Measurements from ENCODE around the gene BDH1.

Gene BDH1

DNA sequence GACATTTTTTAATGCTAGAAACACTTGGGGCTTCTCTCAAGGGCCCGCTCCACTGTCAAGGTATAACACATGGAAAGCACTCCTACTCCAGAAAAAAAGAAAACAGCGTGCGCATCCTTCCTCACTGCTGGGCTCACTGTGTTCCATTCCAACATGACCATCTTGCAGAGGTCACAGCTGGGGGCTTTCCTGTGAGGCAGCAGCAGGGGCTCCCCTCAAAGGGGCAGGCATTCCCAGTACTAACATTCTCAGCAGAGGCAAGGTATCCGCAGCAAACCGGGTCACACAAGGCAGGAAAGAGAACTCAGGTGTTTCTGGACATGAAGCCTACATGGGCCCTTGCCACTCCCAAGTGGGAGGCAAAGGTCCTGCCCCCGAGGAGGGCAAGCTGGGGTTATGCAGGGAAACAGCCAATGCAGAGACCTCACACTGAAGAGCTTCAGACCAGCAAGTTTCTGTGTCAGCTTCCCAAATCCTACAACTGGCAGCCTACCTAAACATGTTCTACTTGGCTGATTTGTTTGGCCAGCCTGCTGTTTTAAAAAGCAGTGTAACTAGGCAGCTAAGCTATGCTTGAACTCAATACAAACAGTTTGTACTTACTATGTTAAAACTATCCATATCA is 6.4 kb downstream of the BDH1 start:
- in situ Hi-C loops (cut with MboI; ENCODE audit: low sequenced_read_pairs) = no loop called here

DNA sequence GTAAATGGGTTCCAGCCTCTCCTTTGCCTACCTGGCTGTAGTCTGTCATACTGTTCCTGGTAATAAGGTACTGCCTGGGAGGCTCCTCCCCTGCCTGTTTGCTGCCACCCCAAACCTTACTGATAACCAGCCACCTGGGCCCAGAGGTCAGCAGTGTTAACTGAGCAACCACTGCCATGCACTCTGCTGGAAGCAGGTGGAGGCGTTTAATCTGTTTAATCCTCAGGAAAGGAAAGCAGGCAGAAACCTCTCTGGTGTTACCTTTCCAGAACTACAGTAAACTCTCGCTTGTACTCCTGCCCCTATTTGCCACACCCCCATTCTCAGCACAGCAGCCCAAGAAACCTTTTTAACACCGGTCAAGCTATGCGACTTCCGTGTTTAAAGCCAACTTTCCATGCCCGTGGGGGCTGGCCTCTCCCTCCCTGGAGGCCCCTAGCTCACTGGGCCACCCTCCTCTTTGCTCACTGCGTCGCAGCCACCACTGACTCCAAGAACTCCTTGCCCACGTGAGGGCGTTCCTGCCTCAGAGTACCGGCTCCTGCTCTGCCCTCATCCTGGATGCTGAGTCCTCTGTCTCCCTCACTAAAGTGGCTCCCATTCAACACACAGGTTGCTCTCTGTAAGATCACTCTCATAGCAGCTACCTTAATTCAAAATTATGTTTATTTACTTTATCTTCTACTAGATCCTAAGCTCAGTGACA is 8.3 kb downstream of the BDH1 start:
- in situ Hi-C loops (cut with MboI; ENCODE audit: low sequenced_read_pairs) = no loop called here

DNA sequence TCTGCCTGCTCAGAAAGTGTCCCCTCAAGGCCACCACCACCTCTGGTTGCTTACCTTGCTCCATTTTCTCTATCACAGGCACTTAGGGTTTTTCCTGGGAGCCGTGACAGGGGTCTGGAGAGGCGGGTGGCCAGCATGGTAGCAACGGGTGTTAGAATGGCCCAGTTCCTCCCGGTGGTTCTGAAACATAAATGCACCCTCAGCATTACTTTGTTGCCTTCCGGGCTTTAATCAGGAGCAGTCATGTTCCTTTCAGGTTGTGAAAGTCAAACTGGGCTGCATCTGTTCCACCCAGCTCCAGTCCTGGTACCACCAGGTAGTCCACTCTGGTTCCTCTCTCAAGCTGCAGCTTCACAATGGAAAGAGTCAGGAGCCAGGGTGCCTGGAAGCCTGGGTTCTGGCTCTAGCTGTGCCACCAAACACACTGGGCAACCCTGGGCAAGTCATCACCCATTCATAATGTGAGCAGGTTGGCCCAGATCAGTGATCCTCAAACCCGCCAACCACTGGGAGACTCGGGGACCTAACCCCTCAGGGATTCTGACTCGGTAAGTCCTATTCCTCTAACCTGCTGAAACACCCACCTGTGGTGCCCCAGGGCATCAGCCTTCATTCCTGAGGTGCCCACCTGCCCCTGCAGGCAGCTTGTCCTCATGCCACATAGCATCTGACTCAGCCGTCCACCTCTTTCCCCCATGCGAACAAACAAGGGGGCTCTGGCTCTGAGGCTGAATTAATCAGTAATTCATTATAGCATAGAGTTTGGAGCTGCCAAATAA is 9.3 kb downstream of the BDH1 start:
- in situ Hi-C loops (cut with MboI; ENCODE audit: low sequenced_read_pairs) = no loop called here

DNA sequence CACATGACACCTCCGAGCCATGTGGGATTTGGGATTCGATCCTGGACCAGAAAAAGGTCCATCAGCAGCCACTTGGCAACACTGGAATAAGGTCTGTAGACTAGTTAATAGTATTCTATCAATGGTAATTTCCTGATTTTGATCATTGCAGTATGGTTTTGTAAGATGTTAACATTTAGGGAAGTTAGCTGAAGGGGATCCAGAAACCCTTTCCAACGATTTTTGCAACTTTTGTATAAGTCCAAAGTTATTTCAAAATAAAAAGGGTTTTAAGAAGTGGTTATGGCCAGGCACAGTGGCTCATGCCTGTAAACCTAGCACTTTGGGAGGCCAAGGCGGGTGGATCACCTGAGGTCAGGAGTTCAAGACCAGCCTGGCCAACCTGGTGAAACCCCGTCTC is 10.2 kb downstream of the BDH1 start:
- in situ Hi-C loops (cut with MboI; ENCODE audit: low sequenced_read_pairs) = no loop called here

DNA sequence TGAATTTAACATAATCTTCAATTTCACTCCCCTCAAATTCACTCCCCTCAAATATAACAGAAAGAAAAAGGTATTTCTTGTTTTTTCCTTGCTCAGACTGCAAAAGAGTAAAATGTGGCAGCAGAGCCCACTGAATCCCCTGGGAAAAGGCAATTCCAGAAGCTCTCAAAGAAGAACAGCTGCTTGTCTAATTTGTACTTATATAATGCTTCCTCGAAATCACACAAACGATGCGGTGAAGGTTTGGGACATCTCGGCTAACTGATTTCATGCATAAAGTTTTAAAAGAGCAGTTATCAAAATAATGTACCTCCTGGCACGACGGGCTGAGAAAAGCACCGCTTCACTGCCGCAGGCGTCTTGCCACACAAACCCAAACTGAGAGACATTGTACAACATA is 10.7 kb downstream of the BDH1 start:
- in situ Hi-C loops (cut with MboI; ENCODE audit: low sequenced_read_pairs) = no loop called here

DNA sequence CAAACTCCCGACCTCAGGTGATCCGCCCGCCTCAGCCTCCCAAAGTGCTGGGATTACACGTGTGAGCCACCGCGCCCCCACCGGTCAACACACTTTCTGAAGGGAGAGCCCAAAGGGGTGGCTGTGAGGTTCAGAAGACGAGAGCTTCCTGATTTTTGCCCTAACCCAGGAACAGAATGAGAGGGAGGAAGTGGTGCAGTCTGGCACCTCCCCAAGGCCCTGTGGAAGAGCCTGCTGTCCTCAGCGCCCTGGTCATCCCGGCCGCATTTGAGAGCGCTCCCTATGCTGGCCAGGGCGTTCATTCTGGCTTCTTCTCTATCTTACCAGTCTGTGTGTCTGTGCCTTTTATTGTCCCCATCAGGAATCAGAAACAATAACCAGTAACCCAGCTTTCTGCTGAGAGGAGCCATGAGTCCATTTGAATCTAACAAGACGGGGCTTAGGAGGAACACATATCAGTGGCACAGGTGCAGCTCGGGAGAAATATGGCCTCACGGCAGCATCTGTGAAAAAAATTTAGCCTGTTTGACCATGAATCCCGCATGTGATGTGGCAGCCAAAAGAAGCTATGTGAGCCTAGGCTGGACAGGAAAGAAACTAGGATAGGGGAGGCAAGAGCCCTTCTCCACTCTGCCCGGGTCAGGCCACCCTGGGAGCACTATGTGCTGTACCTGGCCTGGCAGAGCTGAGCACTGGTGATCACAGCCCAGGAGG is 12.9 kb downstream of the BDH1 start:
- in situ Hi-C loops (cut with MboI; ENCODE audit: low sequenced_read_pairs) = no loop called here

DNA sequence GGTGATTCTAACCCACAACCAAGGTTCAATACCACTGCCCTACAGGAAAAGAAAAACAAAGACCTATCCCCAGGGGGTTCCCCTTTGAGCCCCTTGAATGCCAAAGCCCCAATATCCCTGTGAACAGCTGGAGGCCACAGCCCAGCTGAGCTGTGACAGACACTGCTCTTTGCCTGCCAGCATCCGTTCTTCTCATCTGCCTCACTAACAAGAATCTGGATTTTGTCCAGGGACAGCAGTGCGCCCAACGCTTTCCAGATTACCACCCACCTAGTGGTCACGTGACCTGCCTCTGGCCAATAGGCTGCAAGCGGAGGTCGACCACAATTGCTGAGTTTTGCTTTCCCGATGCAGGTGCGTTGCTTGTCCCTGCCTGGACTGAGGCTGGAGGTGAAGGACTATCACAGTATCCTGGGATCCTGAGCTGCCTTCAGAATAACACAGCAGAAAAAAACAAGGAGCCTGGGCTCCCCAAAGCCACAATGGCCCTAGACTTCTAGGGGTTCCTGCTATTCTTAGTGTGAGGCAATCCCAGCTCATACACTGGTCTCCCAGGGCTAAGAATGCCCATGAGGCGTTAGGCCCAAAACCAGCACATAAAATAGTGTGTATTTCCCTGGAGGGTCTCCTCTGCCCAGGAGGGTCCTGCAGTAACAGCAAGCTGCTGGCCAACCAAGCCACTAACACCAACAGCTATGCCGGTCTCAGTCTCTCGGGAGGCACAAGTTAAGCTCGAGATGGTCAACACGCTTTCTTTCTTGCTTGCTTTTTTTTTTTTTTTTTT is 13.8 kb downstream of the BDH1 start:
- in situ Hi-C loops (cut with MboI; ENCODE audit: low sequenced_read_pairs) = no loop called here

DNA sequence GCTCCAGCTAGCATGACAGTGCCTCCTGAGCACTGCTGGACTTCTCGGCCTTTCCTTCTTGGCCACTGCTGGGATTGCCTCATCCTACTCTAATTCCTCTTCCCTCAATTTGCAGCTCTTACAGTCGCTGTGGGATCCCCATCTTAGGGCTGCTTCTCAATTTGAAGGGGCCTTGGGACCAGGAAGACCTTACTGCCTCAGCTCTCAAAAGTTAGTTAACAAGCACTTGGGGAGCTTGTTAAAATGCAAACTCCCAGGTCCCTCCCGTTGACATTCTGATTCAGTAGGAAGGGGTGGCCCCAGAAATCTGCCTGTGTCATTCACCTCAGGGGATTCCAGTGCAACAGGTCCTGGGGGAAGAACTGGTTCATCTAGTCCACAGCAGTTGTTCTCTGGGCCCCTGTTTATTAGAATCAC is 14.8 kb downstream of the BDH1 start:
- in situ Hi-C loops (cut with MboI; ENCODE audit: low sequenced_read_pairs) = no loop called here

DNA sequence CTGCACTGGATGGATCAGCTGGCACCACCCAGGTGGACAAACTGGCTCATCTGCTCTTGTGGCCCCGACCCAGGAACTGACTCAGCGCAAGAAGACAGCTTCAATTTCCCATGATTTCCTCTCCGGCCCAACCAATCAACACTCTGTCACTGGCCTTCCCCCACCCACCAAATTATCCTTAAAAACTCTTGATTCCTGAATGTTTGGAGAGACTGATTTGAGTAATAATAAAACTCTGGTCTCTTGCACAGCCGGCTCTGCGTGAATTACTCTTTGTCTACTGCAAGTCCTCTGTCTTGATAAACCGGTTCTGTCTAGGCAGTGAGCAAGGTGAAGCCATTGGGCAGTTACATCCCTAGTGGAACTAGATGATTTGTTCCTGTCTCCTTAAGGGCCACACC is 16.1 kb downstream of the BDH1 start:
- in situ Hi-C loops (cut with MboI; ENCODE audit: low sequenced_read_pairs) = no loop called here

DNA sequence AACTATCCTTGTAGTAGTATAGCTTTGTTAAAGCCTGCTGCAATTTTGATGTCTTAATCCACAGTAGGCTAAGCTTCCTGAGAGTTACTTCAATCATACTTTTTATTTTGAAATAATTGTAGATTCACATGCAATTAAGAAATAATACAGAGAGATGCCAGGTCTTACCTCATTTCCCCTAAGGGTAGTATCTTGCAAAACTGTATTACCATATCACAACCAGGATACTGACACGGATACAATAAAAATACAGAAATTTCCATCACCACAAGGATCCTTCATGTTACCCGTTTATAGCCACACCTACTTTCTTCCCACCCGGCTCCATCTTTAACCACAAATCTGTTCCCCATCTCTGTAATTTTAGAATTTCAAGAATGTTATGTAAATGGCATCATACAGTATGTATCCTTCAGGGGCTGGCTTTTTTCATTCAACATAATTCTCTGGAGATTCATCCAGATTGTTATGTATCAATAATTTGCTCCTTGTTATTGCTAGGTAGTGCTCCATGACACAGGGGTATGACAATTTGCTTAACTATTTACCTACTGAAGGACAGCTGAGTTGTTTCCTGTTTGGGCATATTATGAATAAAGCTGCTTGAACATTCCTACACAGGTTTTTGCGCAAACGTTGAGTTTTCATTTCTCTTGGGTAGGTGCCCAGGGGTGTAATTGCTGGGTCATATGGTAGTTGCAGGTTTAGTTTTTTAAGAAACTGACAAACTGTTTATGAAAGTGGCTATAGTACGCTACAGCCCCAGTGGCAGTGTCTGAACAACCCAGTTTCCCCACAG is 21.6 kb downstream of the BDH1 start:
- in situ Hi-C loops (cut with MboI; ENCODE audit: low sequenced_read_pairs) = no loop called here

DNA sequence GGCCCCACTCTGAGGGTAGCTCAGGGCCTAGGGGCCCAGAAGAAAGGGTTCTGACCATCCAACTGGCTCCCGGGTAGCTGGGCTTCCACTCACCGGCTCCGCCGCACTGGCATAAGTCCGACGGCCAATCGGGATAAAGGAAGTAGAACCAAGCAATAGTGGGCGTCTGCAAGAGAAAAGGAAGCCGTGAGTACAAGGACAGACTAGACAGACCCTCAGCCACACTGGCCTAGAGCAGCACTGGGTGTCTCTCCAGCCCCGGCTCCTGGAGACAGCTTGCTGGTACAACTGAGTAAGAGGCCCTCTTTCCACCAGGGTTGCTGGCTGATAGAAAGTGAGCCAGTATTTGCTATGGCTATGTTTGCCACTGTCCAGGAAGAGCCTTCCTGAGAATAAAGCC is 22.4 kb downstream of the BDH1 start:
- in situ Hi-C loops (cut with MboI; ENCODE audit: low sequenced_read_pairs) = no loop called here

DNA sequence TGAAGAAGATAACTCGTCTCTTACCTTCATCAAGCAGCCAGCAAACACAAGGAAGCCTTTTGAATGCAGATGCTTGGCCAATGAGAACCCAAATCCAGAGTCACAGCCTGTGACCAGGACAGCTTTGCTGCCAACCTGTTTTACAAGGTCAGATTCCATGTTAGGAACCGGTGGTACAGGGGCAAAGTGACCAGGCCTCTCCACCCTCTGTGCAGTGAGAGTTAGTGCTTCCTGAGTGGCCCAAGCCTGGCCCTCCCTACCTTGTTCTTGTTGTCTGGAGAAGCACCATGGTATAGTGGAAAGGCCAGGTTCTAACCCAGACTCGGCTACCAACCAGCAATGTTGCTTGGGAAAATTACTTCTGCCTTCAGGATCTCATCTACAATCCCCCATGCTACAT is 23.4 kb downstream of the BDH1 start:
- in situ Hi-C loops (cut with MboI; ENCODE audit: low sequenced_read_pairs) = no loop called here

DNA sequence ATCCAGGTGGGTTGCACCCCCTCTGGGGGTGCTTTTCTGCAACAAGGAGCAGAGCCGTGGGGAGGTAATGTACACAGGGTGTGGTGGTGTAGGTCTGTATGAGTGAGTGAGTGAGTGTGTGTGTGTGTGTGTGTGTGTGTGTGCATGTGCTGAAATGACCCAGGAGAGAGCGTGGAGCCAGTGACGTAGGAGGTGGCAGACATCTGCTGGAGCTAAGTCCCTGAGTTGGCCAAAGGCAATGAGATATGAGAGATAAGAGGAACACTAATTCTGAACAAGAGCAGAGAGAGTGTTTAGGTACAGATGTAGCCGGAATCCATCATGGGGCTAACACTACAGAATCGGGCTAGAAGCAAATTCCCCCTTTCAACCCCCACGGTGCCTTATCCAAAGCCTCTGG is 27.6 kb downstream of the BDH1 start:
- in situ Hi-C loops (cut with MboI; ENCODE audit: low sequenced_read_pairs) = no loop called here

DNA sequence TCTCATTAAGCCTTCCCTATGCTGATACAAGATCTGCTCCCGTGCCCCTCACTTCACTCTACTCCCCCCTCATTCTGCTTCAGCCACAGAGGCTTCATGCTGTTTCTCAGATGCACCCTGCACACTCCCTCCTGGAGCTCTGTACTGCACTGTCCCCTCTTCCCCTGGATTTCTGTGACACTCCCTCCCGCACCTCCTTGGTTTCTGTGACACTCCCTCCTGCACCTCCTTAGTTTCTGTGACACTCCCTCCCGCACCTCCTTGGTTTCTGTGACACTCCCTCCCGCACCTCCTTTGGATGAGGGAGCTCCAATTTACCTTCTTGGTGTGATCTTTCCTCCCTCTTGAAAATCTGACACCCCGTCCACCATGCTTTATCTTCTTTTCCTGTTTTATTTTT is 28.2 kb downstream of the BDH1 start:
- in situ Hi-C loops (cut with MboI; ENCODE audit: low sequenced_read_pairs) = no loop called here

DNA sequence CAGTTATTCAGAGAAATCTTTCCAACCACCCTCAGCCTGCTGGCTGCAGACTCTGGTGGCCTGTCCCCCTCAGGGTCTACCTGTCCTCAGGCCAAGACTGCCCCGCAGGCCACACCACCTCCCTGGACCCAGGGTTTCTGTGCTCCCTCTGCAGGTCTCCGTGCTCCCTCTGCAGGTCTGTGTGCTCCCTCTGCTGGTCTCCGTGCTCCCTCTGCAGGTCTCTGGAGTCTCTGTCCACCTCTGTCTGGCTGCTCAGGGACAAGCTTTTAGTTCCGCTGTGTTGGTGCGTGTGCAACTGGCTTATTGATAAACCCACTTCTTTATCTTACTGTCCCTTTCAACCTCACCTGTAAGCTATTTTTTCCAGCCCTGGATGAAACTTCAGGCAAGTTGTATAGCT is 30.1 kb downstream of the BDH1 start:
- in situ Hi-C loops (cut with MboI; ENCODE audit: low sequenced_read_pairs) = no loop called here

DNA sequence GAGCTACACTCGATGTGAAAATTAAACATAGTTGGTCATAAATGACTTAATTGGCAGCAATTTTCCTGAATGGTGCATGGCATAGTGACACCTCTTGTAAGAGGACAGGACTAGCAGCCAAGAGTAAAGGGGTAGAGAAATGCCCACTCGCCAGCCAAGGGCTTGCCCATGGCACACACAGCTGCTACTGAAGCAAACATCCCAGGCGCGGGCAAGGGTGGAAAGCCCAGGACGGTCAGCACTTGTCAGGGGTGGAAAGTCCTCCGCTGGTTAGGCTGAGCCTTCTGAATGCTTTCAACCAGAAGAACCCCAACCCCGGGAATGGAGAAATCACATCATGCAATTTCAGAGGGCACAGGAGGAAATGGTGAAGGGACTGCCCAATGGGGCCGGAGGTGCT is 31.6 kb downstream of the BDH1 start:
- in situ Hi-C loops (cut with MboI; ENCODE audit: low sequenced_read_pairs) = no loop called here

DNA sequence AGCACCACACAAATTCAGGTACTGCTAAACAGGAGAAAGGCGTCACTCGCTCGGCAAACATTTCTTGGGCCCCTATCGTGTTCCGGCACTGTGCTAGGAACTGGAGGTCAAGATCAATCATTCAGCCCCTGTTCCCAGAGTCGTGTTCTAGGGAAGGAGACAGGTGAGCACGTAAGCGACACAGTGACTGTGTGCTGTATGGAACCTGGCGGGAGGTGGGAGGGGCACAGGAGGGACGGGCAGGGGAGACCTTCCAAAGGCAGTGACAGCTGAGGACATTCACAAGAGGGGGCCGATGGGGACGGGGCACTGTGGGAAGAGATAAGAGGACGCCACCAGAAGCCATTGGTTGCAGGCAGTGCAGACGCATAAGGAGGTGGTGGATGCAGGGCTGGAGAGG is 32.2 kb downstream of the BDH1 start:
- in situ Hi-C loops (cut with MboI; ENCODE audit: low sequenced_read_pairs) = no loop called here

DNA sequence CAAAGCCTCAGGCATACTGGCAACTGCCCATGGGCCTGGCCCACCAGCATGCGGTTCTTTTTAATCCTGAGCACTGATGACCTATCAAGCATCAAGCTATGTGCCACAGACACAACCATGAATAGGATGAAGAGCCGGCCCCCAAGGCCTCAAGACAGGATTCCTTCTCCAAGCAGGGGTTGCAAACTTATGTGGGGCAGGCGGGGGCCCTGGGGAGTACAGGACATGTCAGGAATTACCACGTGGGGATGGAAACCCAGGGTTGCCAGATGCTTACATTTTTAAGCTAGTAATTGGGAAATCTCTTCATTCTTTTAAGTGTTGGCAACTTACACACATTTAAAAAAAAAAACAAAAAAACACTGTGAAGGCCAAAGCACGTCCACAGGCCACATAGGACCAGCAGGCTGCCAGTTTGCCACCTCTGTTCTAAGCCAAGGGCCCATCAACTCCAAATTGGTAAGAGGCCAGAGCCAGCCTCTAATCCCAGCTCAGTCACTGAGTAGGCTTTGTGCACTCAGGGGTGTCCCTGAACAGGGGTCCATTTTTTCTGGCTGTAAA is 32.8 kb downstream of the BDH1 start:
- in situ Hi-C loops (cut with MboI; ENCODE audit: low sequenced_read_pairs) = no loop called here

DNA sequence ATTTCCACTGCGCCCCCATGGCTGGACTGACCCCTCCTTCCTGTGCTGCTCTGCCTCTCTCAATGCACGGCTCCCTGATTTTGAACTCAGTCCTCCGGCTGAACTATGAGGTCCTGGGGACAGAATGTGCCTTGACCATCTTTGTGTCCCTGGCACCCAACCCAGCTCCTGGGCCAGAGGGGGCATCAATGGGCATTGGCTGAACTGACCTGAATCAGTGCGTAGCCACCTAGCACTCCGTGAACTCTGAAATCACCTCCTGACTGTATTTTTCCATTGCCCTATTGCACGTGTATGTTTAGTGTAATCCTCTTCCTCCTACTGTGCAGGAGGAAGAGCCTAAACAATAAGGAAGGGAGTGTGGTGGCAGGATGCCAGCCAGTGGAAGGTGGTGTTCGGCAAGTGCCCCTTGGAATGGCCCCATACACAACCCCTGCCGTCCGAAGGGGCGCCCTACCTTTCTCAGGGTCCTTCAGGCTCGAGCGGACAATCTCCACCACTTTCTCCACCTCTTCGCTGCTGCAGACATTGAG is 33.5 kb downstream of the BDH1 start:
- in situ Hi-C loops (cut with MboI; ENCODE audit: low sequenced_read_pairs) = no loop called here

Data from HL-60/S4 treated with phorbol 12-myristate 13-acetate at 8.2 ng/mL for 4 days and 3 days (cell line).